GM21515 (cell line): Measurements from ENCODE around the gene TMEM117.
A peak's percentile ranks its signal among the peaks of the same experiment; 100 is the strongest.
"Not testable (repeated sequence)": the region's sequence is repeated elsewhere in the genome, so short reads cannot be mapped to it uniquely, and the experiment has no call there.

Experiments used
- ATAC-seq: cut with Tn5 transposase; IDR thresholded peaks from one replicate; pipeline ENCODE4 v1.9.1; 2021; ENCODE audit not compliant: unreplicated experiment

Gene TMEM117

DNA sequence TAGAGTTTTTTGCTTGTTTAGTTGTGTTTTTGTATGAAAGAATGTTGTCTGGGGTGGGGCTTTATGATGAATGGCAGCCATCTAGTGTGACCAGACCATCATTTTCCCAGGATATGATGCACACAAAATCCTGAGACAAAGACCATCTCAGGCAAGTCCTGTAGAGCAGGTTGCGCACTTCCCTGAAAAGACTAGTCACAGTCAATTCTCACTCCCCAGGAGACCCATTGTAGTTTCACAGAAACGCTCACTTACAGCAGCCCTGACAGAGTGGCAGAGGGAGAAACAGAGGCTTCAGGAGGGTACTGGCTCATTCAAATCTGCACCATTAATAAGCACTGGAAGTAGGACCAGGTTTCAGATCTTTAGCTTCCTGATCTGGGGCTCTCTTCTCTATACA is 183.2 kb downstream of the TMEM117 start:
- ATAC-seq = no peak

DNA sequence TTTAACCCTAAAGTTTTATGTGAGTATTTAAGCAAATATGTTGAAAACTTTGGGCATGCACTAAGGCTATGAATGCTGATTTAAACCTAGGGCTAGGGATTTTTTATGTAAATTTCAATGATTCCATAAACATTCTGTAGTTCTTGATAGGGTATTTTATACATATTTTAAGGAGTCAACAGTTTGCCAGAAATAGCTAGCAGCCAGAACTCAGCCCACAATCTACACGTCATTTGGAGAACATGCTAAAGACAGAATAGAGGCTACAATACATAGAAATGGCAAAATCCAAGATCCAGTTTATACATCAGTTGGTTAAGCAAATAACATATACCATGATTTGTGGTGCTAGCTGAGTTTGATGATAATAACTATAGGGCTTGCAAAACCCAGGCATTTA is 184.7 kb downstream of the TMEM117 start:
- ATAC-seq = no peak

DNA sequence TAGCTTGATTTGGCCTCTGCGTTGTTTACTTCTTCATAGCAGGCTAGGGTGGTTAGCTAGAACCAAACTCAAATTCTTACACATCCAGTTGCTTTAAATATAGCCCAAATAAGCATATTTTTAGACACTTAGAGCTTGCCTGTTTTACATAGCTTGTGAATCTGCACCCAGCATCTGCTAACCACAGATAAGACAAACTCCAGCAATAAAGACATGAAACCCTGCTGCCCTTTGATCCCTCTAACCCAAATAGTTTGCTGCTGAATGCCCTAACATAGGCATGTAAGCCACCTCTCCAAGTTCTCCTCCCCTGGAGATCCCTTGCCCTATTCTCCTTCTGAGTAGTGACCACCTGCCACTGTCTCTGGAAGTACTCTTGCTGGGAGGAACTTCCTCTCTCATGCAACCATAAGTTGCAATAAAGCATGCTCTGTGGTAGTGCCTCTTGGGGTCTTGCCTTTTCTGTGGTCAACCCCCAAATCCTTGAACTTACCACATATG is 185.6 kb downstream of the TMEM117 start:
- ATAC-seq = peak; percentile 88

DNA sequence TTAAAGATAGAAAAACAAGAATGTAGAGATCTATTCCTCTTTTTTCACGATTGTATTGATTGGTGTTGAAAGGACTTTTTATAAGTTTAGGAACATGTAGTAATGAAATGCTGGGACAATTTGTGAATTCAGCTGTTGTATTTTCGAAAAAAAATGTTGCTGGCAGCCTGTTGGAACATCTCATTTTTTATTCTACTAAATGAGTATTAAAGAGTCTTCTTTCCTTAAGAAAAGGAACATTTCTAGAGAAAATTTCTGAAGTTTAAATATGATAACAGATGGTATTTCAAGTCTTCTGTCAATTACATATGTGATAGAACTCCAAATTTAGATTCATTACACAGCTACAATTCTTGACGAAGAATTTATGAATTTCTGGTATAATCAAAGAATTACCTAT is 189.6 kb downstream of the TMEM117 start:
- no peak for ATAC-seq

DNA sequence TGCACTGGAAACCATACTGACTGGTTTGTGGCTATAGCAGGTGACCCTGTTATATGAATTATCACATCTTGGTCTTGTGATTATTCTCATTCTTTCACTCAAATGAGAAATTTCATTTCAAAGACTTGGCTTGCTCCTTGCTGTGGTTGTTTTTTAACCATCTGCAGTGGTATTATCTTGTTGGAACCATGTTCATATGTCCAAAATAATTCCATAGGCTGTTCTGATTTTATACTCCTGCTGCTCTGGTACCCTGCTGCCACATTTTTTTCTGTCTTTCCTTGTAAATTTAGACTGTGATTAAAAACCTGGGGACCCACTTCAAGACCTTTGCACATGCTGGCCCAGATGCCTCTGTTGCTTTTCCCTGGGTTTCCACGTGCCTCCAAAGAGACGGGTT is 190.2 kb downstream of the TMEM117 start:
- ATAC-seq = no peak

DNA sequence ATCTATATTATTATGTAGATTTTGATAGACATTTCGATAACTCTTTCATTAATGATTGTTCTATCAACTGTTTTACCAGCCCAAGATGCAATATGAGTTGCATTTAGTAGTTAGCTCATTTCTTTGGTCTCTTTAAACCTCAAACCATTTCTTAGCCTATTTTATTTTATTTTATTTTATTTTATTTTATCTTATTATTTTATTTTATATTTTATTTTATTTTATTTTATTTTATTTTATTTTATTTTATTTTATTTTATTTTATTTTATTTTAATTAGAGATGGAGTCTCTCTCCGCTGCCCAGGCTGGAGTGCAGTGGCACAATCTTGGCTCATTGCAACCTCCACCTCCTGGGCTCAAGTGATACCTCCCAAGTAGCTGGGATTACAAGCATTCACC is 191.0 kb downstream of the TMEM117 start:
- ATAC-seq = not testable (repeated sequence)

DNA sequence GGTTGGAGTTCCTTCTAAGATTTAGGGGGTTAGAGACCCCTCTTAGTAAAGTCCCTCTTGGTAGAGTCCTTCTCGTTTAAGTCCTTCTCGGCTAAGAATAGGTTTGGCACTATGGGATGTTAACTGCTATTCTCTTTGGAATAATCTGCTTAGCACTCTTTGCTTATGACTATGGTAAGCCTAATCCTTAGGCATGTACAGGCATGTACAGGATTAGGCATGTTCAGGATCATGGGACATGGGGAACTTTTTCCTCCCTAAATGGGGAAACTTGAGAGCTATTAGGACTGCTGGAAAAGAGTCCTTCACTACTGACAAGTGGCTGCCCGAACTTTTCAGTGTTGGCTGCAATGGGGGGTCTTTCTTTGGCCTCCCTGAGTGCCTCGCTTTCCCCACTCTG is 193.3 kb downstream of the TMEM117 start:
- no peak for ATAC-seq

DNA sequence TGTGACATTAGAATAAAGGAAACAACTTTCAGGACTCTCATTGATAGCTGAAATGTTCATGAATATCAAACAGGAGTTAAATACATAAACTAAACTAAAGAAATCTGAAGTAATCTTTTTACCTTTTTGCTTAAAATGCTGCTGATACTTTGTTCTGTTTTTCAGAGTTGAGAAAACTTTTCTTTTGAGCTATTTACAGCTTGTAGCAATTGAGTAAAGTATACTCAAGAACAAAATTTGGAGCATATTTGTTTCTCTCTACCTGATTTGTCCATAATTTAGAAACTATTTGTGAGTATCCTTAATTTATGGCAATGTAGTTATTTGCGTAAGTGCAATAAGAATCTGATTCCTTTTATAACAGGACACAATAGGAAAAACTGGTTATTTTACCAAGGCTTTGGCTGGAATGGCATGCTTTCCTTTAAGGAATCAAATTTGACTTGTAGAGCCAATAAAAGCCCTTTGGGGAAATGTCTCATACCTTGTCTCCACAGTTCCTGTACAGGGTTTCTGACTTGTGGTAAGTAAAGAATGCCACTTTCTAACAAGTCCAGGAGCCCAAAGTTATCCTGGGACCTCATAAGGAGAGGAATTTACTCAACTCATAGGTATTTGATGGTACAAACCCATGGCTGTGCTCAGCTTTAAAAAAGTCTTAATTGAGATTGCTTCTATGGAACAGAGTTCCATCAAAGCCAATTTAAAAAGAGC is 195.7 kb downstream of the TMEM117 start:
- no peak for ATAC-seq

DNA sequence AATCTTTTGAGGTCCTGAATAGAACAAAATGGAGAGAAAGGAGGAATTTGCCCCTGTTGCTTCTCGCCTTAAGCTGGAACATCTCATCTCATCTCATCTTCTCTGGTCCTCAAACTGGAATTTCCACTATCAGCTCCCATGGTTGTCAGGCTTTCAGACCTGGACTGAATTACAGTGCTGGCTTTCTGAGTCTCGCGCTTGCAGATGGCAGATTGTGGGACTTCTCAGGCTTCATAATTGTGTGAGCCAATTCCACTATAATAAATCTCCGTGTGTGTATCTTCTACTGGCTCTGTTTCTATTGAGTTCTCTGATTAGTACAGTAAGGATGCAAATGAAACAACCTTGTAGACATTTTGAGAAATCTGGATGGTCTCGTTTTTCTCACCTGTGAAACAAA is 199.0 kb downstream of the TMEM117 start:
- ATAC-seq = no peak

DNA sequence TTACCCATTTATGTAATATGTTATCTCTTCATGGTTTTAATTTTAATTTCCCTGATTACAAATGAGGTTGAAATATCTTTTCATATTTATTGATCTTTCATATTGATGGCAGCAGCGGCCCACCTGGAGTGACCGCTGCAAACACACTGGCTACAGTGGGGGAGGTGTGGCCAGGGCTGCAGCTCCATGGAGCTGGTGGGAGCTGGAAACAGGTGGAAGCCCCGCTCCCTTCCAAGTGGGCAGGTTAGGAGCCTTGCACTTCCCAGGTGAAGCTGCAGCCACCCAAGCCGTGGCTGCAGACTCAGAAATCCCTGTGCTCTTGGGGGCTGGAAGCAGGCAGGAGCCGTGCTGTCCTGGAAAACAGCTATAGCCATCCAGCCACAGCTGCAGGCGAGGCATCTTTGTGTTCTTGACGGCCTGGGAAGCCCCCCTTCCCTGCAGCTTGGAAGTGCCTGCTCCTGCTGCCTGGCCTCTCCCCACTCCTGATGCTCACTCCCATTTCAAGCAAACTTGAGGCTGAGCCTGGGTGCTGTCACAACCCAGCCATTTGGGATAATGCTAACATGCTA is 201.1 kb downstream of the TMEM117 start:
- ATAC-seq = no peak

DNA sequence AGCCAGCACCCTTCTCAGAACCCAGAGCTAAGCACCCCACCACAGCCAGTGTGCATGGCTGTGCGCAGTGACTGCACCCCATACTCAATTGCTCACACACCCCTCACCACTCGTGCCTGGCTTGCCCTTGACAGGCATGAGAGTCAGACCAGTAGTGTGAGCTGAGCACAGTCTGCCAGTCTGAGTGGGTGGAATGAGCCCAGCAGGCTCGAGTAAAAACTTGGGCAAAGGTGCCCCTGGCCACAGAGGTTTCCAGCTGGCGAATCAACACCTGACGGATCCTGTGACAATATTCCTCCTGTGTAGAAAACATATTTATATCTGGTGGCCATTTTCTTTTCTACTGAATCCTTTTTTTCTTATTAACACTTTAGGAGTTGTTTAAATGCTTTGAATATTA is 202.5 kb downstream of the TMEM117 start:
- no peak for ATAC-seq

DNA sequence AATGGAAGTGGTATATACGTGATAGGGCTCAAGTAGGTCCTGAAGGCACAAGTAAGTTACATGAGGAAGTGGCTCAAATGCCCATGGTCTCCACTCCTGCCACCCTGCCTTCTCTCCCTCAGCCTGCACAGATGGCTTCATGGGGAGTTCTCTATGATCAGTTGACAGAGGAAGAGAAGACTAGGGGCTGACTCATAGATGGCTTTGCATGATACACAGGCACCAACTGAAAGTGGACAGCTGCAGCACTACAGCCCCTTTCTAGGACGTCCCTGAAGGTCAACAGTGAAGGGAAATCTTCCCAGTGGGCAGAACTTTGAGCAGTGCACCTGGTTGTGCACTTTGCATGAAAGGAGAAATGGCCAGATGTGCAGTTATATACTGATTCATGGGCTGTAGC is 208.6 kb downstream of the TMEM117 start:
- ATAC-seq = not testable (repeated sequence)

DNA sequence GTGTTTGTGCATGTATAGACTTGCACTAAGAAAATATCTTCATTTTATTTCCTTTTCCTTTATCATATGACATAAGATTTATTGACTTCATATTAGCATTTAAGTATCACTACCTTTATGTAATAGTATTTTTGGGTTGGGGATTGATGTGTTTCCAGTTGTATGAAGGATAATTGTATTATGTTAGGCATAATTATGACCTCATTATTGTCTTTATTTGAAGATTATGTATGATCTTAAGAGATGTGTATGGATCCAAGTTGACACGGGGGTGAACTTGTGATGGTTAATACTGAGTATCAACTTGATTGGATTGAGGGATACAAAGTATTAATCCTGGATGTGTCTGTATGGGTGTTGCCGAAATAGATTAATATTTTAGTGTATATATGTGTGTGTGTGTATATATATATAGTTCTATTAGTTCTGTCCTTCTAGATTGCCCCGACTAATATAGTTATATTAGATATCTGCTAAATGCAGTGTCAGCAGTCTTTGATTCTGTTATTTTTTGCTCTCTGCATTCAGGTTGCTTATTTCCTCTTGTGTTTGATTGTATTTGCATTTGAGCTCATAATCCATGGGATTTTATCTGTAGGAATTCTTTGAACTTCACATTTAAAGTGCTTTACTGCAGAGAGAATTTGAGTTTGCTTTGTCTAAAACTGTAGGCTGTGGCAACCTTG is 211.0 kb downstream of the TMEM117 start:
- no peak for ATAC-seq

DNA sequence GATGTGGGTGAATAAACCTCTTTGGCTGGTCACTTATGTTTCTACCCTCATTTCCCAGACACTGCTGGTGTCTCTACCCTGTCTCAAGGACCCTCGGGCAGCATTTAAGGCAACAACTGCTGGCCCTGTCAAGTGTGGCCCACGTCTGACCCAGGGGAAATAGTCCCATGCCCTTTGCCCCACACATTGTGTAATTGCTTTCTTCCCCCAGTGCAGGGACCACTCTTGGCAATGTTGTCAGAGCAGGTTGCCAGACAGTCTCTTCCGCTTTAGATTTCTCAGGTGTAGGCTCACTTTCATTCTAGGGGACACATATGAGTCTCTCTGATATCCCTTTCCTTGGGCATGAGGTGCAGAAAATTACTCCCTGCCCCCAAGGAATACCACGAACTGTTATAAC is 216.7 kb downstream of the TMEM117 start:
- no peak for ATAC-seq

DNA sequence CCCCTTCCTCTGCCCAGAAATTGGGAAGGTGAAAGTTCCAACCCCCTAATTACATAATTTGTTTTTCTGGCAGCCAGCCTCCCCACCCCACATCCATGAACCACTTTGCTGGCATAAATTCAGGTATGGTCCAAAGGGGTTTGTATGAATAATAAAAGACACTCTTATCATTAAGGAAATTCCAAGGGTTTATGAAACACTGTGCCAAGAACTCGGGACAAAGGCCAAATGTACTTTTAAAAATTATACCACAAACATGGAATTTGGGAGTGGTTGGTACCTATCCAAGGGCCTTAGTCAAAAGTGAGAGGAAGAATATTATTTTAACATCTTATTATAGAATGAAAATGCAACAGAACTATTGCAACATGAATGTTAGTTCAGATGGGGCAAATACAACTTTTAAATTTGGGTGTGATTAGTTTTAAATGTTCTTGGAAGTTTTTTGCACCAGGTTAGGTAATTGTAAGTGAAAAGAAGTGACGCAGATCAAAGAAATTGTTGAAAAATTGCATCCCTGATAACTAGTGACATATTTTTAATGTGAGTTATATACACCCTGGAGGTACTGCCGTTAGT is 217.8 kb downstream of the TMEM117 start:
- ATAC-seq = no peak

DNA sequence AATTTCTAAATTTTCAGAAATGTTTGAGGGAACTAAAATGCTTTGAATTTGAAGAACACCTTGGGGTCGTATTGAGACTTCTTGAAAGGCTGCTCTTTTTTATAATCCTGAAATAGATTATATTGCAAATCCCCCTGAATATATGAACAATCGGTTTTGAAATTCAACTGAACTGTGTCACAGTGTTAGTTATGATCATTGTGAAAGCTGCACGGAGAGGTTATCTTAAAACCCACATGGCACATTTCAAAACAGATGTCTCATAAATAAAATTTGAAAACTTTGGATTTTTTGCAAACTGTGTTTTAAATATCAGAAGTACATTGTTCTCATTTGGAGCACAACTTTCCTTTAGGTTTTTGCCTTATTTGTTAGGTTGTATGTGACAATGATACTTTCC is 218.4 kb downstream of the TMEM117 start:
- ATAC-seq = no peak

DNA sequence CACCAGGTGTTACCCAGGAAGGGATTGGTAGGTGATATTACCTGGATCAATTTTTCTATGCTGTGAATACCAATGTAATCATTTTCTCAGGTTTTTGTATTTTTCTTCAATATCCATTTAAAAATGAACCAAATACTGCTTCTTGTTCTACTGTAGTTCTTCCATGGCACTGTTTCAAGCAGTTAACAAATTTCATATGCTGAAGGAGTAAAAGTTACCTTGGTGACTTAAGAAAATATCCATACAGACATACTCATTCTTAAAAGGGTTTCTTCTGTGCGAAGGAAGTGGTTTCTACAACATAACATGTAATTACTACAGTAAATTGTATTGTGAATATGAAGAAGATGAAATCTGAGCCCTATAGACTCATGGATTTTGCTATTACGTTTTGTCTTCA is 222.5 kb downstream of the TMEM117 start:
- ATAC-seq = no peak

DNA sequence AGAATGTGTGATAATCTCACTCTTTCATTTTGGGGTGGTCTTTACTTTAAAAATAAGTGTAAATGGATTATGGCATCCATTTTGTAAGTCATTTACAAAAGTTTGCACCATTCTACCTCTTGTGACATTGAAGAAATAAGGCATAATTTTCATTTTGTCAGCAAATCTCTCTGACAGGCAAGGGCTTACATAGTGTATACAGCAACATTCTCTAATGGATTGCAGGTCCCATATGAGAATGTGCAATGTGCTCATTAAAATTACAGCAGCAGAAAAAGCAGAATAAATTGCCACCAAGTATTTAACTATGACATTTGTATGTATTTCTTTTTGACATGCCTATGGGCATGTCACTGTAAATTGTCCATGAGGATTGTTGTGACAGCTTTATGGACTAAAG is 223.6 kb downstream of the TMEM117 start:
- ATAC-seq = no peak

DNA sequence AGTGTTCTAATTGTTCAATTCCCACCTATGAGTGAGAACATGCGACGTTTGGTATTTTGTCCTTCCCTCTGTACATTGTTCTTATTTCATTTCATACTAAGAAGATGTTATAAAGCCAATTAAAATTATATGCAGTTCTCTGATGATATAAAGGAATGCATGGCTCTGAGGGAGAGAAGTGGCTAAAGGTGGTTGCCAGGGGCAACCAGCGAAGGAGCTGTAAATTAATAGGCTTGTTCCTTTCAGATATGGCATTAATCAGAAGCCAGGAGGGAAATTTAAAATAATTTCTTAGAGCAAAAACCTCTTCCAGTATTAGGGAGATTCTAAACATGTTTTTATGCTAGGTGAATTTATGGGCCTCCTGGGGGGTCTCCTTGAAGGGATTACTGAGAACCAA is 227.8 kb downstream of the TMEM117 start:
- ATAC-seq = no peak

DNA sequence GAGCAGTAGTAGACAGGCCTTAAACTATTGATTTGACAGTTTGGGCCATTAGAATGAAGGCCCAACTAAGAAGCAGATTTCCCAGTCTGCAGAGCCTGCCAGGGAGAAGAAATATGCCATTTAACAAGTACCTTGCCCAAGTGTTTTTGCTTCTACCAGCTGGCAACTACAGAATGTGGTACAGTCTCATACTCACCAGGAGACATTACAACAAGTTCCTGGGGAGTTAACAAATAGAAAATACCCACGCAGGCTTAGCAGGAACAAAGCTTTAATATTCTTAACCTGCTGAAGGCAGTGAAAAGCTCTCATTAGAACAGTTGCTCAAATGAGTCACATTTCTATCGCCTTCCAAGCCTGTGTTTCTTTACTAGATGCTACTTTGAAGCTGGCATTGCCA is 241.0 kb downstream of the TMEM117 start:
- no peak for ATAC-seq

DNA sequence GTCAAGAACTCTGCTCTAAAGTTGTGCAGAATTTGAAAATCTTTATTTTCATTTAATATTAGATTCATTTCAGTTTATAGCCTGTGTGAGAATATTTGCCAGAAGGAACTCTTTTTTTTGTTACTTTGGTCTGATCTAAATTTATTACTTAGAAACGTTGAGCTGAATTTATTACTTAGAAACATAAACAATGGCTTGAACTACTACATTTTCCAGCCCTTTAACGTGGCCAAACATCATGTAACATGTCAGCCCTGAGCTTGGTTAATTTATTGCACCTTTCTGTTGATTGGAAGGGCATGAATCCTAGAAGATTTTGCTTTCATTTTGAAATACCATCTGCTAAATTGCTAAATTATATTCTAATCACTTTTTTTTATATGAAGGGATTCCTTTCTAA is 241.4 kb downstream of the TMEM117 start:
- no peak for ATAC-seq

DNA sequence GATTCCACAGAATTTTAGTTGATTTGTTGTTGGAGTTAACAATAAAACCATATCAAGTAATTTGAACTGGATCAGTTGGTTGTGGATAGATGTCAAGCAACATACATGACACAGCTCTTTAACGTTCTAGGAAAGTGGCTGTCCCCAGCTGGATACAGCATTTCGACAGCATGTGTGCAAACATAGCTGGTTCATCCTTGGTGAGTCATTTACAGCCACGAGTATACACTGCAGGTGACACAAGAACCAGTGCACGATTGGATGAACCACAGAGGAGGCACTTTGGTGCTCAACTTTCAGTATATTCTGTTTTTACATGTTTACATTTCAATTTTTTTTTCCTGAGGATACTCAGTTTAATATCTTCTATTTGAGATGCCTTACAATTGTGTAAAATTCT is 242.4 kb downstream of the TMEM117 start:
- ATAC-seq = no peak
